G401 (cell line): ENCODE data around the gene ANKZF1. TPM values are rescaled to one million over a fixed set of nuclear protein-coding genes. Genes with fewer than 3 reads are reported as not detected.
A peak's percentile ranks its signal among the peaks of the same experiment; 100 is the strongest.

Experiments used
- DNase-seq: peaks from one replicate; pipeline ENCODE4 v3.0.0-alpha.2; 2015; ENCODE audit warnings: low spot score
- in situ Hi-C: cut with HindIII; loops from 2 replicates; pipeline ENCODE4 v1.10.0; 2016; ENCODE audit warnings: low sequenced_read_pairs, mixed read lengths
- total RNA-seq: library from RNA; depleted of rRNA; stranded (reverse); fragments of >200 nt; shearing (Covaris generic); gene quantifications from 2 replicates; pipeline ENCODE4 v1.2.3, GENCODE V29; 2014

ANKZF1 gene
- total RNA-seq, 1 experiment from 2014 or later: 17.5 TPM

DNA sequence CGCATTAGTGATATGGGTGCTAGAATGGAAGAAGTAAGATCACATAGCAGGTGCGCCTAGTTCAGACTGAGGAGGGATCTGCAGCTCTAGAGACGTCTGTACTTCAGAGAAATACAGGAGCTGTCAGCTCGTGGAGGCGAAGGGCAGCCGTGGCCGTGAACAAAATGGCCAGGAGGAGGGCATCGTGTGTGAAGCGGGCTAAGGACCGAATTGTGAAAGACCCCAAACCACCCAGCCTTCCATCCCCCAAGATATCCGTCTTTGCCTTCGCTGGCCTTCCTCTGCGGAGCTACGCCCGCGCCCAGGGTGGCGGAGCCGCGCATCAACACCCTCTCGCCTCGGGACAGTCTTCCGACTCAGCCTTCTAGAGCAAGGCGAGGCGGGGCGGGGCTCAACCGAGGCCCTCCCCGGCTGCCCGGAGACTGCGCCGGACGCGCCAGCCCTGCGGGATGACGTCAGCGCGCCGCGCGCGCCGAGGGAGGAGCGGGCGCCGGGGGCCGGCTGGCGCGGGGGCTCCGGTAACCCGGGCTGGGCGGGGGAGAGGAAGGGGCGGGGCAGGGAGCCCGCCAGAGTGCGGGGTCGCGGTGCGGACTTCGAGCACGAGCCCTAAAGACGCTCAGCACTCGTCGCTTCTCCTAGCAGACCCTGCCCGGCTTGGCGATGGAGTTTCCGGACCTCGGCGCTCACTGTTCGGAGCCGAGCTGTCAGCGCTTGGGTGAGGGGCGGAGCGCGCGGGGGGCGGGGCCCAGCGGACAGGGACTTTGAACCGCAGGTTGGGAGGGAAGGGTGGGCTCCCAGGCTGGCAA is 23.1 kb upstream of the ANKZF1 start, which contains the start of gene ZFAND2B:
ZFAND2B (plus strand) TSS at position 455 of the 806 bp plus-strand sequence; CDS start at position 661, 206 bp downstream.
- in situ Hi-C loops: no loop called here
- DNase-seq: peak; percentile 94

DNA sequence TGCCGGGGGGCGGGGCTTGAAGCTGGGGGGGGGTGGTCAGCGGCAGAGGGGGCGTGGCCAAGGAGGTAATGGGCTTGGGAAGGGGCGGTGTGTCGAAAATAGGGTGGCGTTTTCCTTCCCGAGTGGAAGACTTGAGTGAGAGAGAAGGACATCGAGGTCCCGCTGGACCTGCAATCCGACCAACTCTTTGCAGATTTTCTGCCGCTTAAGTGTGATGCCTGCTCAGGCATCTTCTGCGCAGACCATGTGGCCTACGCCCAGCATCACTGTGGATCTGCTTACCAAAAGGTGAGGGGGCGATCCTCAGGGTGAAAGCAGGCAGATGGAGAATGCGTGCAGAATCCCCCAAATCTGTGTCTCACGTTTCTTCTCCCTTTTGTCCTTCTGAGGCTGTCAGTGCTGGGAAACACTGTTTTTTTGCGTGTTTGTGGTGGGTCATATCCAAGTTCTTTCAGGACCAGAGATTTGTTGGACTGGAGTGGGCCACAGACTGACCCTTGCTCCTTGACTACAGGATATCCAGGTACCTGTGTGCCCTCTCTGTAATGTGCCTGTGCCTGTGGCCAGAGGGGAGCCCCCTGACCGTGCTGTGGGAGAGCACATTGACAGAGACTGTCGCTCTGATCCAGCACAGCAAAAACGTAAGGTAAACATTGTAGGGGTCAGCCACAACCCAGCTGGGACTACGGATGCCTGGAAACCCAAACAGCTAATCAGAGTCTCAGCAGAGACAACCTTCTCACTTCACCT is 22.3 kb upstream of the ANKZF1 start:
- in situ Hi-C loops: no loop called here
- DNase-seq: peak; percentile 75

DNA sequence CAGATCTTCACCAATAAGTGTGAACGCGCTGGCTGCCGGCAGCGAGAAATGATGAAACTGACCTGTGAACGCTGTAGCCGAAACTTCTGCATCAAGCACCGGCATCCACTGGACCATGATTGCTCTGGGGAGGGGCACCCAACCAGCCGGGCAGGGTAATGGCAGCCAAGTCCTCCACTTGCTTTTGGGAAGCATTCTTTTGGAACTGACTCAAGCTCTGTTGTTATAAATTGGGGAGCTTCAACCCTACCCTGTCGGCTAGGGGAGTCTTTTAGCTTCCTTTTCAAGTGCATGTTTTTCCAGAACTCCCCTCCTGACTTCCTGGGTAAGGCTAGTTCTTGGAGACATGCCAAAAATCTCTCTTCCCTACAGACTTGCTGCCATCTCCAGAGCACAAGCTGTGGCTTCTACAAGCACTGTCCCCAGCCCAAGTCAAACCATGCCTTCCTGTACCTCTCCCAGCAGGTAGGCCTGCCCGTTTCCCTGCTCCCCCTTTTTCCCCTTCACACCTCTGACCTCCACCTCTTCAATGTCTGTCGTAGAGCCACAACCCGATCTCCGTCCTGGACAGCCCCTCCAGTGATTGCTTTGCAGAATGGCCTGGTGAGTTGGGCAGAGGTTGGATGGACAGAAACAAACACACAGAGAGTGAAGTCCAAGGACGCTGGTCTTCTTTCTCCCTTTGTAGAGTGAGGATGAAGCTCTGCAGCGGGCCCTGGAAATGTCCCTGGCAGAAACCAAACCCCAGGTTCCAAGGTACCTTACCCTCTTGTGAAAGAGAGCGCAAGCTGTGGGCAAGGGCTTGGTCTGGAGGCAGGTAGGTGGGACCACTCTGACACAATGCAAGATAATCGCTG is 21.5 kb upstream of the ANKZF1 start:
- in situ Hi-C loops: no loop called here
- DNase-seq: peak; percentile 56

DNA sequence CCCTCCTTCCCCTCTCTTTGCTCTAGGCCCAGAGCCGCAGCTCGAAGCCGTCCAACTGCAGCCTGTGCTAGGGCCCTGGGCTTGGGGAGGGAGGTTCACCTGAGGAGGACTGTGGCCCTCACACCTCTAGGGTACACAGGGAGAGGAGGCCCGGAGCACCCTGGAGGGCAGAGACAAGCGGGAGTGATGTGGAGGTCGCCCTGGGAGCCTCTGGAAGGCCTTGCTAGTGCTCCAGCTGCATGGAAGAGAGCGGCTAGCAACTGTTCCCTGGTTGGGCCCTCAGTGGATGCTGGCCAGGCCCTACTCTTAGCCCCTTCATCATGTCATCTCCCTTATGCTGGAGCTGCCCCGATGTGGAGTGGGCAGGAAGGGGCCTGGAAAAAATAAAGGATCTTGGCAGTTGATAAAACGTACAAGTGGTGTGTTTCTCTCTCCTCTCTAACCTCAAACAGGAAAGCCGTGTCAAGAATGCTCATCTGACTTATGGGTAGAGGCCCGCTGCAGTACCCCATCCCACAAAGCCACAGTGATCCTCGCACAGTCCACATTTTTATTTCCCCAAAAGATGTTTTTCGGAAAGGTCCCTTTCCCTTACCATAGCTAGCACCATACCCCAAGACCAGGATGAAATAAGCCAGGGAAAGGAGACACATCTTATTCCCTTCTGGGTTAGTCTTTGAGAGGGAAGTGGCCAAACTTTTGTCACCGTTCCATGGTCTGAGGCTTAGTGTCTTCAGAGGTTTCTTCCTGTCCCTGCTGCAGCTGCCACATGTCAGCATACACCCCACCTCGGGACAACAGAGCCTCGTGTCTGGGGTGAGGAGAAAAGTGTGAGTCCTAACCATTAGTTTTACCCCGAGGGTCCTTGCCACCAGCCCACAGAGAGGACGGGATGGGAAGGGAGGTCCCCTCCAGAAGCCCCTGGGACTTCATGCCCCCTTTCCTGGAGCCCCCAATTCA is 20.1 kb upstream of the ANKZF1 start:
- in situ Hi-C loops: no loop called here
- no peak for DNase-seq

DNA sequence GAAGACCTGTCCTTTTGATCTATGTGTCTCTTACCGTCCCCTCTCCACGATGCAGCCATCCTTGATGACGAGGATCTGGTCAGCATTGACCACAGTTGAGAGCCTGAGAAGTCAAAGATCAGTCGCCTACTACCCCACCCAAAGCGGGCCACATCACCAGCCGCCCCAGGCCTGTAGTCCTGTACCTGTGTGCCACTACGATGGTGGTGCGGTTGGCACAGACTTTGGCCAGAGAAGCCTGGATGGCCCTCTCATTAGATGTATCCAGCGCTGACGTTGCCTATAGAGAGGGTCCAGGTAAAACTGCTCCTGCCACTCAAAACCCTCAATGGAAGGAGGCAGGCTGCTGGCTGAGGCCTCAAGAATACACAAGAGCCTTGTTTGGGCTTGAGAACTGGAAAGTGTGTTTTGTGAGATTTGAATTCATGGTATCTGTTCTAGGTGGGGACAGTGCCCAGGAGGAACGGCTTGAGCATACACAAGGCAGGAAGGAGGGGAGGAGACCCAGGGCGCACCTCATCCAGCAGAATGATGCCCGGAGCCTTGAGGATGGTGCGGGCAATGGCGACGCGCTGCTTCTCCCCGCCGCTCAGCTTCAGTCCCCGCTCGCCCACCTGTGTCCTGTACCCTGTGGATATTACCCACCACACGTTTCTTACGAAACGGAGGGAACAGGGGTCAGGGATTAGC is 19.3 kb upstream of the ANKZF1 start:
- in situ Hi-C loops: no loop called here
- DNase-seq: no peak

DNA sequence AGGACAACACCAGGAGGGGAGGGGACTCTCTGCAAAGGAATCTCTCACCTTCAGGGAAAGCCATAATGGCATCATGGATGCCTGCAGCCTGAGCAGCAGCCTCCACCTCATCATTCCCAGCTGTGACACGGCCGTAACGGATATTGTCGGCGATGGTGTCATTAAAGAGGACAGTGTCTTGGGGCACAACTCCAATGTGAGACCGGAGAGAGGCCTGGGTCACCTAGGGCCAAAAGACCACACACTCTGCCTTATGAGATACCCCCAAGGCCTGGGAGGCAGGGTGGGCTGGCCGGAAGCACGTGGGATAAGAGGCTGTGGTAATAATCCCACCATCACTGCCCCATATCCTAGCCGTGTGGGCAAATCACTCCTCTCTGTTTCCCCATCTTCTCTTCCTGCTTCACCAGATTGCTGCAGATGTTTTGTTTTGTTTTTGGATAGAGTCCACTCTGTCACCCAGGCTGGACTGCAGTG is 18.7 kb upstream of the ANKZF1 start:
- no peak for DNase-seq
- in situ Hi-C loops: no loop called here

DNA sequence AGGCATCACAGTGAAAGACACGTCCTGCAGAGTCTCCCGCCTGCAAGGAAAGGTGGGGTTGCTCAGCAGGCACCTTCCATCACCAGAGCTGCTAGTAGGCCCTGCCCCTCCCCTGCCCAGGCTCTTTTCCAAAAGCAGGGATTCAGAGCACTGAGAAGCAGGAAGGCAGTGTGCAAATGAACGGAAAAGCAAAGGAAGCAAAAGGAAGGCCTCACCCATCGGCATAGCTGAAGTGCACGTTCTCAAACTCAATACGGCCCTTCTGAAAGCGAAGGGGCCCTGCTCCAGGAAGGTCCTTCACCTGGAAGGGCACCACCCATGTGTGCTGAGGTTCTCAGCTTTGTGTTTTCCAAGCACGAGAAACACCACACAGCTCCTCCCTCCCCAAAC is 16.6 kb upstream of the ANKZF1 start:
- no peak for DNase-seq
- in situ Hi-C loops: no loop called here

DNA sequence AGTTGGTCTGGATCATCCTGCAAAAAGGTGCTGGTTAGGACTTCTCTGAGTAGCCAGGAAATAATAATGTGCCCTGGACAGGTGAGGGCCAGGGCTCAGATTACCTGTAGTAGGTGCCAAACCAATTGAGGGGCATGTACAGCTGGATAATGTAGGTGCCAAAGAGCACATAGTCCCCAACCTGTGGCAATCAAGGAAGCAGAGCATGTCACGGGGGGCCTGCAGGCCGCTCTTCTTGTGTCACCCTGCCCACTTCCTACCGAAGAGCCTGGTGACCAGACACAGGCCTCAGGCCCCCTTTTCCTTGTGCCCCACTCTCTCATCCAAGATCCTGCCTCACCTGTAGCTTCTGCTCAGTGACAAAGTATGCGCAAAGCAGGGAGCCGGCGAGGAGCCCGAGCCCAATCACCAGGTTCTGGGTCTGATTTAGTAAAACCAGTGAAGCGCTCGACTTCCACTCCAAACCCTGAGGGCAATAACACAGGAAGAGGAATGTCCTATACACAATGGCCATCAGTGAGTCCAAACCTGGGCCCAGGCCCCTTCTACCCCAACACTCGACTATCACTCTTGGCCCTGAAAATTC is 16.0 kb upstream of the ANKZF1 start:
- in situ Hi-C loops: no loop called here
- DNase-seq: no peak

DNA sequence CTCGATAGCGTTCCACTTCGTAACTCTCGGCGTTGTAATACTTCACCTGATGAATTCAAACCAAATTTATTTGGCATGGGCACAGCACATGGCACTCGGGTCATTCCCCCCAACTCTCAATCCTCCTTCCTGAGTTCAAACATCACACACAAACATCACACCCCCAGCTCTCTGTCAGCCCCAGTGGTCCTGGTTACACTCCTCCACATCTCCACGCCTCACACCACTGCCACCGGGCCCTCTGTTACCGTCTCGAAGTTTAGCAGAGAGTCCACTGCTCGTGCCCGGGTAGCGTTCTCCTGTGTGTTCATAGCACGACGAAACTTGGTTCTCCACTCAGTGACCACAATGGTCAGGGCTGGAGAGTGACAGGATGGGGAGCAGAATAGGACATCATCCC is 15.5 kb upstream of the ANKZF1 start:
- in situ Hi-C loops: no loop called here
- DNase-seq: no peak

DNA sequence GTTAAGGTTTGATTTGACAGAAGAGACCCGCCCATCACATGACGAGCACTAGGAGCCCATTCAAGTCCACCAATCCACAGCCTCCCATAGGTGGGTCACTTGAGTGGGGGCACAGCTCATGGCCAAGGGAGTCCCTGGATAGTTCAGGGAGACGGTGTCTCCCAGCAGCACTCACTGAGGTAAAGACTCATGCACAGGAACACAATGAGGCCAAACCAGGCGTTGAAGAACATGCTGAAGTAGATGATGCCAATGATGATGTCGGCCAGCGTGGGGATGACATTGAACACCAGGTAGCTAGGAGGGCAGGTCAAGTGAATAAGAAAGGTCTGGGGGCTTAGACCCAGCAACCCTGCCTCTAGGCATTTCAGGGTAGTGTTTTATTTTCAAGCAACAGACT is 14.8 kb upstream of the ANKZF1 start:
- DNase-seq: no peak
- in situ Hi-C loops: no loop called here

DNA sequence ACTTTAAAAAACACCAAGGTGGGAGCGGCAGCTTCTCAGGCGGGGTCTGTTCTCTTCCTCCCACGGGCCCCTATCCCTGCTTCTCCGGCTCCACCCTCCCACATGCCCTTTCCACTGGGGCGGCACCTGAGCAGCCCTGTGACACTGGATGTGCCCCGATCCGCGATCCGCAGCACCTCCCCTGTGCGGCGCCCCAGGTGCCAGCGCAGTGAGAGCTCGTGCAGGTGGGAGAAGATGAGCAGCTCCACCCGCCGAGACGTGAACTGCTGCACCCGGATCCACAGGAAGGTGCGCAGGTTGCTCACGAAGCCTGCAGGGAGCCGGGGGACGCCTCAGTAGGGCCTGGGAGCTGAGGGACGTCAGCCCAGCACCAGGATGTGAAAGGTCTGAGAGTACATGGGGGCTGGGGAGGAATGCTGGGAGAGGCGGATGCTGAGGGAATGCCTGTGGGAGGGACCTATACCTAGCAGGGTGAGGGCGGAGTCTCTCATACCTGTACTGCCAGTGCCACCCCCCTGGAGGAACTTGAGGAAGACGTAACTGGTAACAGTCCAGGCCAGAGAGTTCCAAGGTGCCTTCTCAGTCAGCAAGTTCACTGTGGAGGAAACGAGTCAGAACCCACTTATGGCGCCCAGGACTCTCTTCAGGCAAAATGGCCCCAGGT is 13.6 kb upstream of the ANKZF1 start:
- DNase-seq: no peak
- in situ Hi-C loops: no loop called here

DNA sequence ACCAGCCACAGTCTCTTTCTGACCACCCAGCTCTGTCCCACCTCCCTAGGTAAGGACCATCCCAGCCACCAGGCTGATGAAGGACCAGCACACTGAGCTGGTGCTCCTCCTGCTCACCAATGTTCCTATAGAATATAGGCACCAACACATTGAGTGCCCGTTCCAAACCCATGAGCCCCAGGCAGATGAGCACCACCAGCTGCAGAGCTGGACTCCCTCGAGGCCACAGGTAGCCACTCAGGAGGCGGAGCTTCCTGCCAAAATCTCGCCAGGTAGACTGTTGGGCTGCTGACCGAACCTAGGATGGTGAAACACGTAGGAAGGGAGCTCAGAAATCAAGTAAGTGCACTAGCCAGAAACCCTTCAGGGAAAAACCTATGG is 13.1 kb upstream of the ANKZF1 start:
- no peak for DNase-seq
- in situ Hi-C loops: no loop called here

DNA sequence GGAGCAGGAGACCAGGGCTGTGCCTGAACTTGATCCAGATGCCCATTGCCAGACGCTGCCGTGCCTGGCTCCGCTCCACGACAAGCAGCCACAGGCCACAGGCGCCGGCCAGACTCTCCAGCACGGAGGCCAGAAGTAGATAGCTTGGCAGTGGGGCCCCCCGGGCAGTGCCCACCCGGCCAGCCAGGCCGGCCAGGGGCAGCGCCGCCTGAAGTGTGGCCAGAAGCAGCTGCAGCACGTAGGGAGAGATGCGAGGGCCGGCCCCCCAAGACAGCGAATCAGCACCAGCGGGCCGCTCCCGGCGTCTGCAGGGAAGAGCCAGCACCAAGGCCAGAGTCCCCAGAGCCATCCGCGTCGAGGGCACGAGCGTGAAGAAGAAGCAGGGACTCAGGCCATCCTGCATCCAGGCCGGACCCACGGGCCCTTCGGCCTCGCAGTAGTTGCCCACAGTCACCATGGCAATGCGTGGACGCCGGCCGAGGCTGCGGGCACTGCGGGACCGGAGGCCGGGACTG is 11.3 kb upstream of the ANKZF1 start:
- in situ Hi-C loops: no loop called here
- no peak for DNase-seq

DNA sequence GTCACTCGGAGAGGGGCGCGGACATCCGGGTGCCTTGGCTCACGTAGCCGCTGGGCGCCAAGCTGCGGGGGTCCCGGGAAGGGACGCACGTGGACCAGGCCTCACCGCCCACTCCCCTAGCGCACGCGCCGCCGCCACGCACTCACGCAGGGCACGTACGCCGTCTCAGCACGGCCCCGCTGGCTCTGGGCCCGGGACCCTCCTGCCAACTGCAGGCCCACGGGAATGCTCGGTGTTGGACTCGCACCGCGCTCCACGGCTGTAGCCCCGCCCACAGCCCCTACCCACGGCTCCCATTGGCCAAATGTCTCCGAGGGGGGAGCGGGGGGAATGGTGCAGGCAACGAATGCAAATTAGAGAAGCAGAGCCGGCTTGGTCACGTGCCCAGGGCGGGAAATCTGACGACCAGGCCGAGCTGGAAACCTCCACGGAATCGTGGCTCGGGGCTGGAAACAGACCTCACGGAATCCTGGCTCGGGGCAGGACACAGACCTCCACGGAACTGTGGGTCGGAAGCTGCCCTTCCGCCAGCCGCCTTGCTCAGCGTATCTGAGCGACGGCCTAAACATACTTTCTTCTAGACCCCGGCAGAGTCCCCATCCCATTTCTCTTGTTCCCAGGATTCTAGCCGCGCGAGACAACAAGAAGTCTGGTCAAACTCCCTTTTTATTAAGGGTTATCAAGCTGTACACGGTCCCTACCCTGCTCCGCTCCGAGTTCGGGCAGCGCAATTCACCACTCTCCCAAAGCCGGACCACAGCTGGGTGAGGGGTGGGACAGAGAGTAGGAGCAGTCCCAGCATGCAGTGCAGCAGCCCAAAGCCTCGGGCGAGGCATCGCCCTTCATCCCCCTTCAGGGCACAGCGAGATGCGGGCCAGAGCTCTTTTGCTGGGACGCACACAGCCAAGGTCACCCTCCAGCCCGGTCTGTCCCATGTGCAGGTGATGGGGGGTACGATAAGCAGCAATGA is 10.6 kb upstream of the ANKZF1 start, which contains the start of gene ABCB6:
ABCB6 (minus strand) TSS at position 227 of the 970 bp plus-strand sequence. CDS start 285 bp downstream, outside the sequence.
- in situ Hi-C loops: no loop called here

DNA sequence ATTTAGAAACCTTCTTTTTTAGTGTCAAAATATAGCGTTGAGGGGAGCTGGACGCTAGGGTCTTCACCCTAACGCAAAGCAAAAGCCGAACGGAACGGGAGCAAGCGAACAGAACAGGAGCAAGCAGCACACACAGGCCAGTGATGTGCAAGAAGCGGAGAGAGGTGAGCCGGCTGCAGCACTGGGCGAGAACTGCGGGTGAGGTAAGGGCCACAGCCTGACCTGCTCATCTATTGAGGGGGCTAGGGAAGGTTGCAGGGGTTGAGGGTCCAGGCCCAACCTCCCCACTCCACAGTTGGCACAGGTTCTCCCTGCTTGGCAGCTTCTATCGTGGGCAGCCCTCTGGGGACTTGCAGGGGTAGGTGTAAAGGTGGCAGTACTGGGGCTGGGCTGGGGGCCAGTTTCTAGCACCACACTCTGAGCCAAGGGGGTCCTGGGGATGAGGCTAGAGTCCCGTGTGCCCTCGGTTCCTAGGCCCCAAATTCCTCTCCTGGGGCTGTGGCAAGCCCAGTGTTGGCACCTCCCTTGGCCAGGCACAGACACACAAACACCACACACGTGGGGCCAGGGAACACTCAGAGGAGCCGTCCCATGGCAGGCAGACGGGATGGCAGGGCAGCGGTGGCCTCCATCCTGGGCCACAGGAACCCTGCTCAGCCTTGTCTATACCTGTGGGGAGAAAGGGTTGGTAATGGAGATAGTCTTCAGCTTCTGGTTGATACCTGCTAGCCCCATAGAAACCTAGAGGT is 9.6 kb upstream of the ANKZF1 start:
- in situ Hi-C loops: no loop called here
- DNase-seq: no peak

More for the DNA sequence above, 10.6 kb upstream of the ANKZF1 start, which contains the start of gene ABCB6:
- peak; percentile 93 for DNase-seq
